Endometrium (tissue), 2 donors: ENCODE results near the gene CNST.
A peak's percentile ranks its signal among the peaks of the same experiment; 100 is the strongest.
"Not testable (repeated sequence)": the region's sequence is repeated elsewhere in the genome, so short reads cannot be mapped to it uniquely, and the experiment has no call there.

Experiments used
- FAIRE-seq: peaks from 2 replicates; lab custom pipeline; 2012; peaks lifted over from hg19 to GRCh38; lab: Jason Lieb, UNC
- donor health status: control.
- donor health status: control.

CNST gene

DNA sequence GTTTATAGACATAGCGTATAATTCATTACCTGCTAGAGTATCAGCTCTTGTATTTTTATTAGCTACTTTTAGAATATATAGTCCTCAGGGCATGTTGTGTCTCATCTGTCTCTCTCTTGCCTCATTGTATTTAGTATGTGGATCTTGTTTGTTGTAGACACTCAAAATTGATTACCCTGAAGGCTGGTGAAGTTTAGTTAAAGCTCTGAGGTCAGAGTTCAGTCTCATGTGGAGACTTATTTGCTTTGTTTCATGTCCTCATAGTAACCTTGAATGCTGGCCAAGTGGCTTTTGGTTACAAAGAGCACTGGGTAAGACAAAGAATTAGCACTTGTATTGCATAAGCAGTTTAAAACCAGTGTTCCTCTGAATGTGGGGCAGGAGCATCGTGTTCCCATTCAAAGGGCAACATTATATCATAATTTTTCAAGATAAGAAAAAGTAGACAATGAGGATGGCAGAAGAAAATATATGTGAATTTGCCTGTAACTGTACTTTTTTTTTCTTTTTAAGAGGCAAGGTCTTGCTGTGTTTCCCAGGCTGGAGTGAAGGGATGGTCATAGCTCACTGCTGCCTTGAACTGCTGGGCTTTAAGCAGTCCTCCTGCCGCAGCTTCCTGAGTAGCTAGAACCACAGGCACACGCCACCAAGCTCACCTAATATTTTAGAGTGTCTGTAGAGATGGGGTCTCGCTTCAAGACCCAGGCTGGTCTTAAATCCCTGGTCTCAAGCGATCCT is 17.4 kb downstream of the CNST start:
- FAIRE-seq: no peak

DNA sequence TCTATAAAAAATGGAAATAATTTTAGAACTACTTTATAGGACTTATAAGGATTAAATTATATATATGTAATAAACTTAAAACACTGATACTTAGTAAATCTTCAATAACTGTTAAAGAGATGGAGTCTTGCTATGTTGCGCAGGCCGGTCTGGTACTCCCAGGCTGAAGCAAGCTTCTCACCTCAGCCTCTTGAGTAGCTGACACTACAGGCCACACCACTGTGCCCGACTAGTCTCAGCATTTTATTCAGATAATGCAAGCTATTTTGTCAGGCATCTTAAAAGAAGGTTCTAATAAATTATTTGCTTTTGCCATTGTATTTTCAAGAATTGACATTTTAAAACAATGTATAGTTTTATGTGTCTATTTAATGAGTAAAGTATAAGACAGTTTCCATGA is 20.8 kb downstream of the CNST start:
- FAIRE-seq: no peak

DNA sequence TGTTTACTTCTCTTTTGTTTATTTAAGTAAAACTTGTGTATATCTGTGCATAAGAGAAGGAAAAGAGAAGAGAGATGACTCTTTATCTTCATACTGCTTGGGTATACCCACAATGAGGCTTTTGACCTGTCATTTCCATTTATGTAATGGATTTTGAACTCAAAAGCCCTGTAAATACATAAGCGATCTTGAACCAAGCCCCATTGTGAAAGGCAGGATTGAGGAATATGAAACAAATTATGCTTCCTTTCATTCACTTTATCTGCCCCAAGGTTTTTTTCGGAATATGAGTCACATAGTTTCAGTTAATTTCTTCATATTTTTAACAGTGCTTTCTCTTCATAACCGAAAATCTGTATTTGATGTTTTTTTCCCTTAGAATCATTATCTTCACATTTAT is 21.4 kb downstream of the CNST start:
- no peak for FAIRE-seq

DNA sequence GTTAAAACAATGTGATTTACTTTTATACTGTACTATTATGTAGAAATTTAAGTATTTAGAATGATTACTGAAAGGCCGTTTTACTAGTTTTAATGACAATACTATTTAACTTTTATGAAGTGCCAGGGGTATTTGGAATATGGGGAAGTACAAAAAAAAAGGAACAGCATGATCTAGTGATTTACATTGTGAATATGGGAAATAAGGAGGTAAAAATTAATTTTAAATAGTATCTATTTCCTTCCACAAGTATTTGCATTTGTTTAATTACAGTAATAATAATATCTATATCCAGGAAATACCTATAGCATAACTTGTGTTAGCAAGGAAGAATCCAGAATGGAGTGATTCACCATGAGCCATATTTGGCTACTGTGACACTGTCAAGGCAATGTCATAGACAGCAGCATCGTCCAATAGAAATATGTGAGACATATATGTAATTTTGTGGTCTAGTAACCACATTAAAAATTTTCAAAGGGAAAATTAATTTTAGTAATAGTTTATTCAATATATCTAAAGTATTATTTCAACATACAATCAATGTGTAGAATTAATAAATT is 22.0 kb downstream of the CNST start:
- FAIRE-seq: no peak

DNA sequence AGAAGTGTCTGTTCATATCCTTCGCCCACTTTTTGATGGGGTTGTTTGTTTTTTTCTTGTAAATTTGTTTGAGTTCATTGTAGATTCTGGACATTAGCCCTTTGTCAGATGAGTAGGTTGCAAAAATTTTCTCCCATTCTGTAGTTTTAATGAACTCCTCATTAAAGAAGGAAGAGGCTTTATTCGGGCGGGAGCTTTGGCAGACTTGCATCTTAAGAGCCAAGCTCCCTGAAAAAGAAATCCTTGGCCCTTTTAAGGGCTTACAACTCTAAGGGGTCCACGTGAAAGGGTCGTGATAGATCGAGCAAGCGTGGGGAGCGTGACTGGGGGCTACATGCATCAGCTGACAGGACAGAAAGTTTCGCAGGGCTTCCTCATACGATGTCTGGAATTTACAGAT is 23.7 kb downstream of the CNST start:
- not testable (repeated sequence) for FAIRE-seq

DNA sequence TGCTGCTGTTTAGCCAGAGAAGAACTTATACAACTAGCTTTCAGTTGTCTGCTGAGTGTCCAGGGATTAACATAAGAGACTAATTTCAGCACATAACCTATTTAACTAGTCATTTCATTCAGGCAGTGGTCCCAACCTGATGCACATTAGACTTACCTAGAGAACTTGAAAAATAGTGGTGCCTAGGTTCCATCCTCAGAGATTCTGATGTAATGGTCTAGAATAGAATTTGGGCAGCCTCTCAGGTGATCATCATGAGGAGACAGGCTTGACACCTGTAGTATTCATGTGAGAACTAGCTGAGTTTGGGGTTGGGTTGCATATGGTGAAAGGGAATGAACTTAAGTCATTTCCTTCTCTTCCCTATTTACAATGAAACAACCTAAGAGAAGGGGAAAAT is 24.8 kb downstream of the CNST start:
- no peak for FAIRE-seq

DNA sequence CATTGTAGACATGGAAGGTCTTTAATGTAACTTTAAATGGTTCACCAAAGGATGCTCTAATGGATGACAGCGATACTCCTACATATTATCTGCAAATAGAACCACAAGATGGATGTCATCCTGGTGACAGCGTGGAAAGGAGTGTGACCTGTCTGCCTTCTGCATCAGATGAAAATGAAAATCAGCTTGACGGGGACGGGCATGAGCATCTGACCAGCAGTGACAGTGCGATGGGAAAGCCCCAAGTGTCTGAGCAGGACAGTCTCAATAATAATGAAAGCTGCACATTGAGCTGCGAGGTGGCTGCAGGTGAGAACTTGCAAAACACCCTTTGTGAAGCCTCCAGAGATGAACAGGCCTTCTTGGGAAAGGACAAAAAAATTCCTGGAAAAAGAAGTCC is 25.2 kb downstream of the CNST start:
- no peak for FAIRE-seq

DNA sequence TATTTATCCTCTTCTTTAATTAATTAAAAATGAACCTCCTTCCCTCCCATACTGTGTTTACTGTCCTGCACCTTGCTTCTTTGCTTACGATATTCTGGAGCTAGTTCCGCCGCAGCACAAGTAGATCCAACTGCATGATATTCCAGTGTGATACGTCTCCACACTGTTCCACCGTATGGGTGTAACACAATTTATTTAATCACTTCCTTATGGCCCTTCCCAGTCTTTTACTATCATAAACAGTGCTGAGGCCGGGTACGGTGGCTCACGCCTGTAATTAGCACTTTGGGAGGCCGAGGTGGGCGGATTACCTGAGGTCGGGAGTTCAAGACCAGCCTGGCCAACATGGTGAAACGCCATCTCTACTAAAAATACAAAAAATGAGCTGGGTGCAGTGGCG is 25.7 kb downstream of the CNST start:
- no peak for FAIRE-seq

DNA sequence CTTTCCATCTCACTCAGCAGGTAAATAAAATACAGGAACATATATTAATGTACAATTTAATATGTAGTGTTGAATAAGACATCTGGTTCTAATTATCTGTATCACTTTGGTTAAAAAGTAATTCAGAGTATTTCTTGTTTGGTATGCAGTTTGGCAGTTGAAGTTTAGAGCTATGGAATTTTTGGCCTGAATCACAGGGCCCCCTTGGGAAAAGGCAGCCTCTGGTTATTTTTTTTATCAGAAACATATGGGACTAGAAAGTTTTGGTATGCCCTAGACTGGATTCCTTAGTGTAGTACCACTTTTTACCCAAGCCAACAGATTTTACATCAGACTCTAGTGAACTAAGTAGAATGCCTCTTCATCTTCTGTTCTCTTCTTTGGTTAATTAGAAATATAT is 26.4 kb downstream of the CNST start:
- peak; percentile 90 for FAIRE-seq

DNA sequence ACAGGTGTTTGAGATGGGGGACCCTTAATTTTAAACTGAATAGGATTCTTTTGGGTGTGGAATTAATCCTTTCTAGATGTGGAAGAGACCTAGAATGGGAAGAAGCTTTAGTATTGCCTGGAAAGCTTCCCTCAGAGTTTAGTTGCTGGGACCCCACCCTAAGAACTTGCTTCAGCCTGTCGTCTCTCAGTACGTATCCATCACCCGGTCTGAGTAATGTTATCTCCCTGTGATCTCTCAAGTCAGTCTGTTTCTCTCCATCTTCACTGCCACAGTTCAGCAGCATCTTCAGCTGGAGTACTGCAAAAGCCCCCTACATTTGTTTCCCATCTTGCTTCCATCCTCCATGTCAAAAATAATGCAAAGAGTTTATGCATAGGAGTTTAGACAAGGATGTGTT is 28.9 kb downstream of the CNST start:
- FAIRE-seq: no peak

DNA sequence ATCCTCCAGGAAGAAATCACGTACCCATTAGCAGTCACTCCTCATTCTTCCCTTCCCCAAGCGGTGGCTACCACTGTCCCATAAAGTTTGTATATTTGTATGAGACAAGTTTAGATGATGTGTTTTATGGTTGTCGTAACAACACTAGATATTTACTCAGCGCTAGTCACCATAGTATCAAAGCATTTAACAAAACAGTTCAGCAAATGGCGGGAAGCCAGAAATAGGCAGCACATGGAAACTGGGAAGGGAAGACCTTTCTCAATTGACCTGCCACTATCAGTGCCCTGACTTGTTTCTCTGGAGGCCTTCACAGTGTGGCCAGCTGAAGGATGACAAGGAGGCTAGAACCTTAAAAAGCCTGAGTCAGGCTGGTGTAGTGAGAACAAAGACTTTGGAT is 31.1 kb downstream of the CNST start:
- FAIRE-seq: no peak

DNA sequence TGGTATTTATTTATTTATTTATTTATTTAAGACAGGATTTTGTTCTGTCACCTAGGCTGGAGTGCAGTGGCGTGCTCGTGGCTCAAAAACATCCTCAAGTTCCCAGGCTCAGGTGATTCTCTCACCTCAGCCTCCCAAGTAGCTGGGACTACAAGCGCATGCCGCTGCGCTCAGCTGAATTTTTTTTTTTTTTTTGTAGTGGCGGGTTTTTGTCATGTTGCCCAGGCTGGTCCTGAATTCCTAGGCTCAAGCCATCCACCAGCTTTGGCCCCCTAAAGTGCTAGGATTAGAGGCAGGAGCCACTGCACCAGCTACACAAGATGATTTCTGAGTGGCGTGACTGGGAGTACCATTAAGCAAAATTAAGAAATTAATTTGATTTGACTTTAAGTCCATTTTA is 31.7 kb downstream of the CNST start:
- no peak for FAIRE-seq

DNA sequence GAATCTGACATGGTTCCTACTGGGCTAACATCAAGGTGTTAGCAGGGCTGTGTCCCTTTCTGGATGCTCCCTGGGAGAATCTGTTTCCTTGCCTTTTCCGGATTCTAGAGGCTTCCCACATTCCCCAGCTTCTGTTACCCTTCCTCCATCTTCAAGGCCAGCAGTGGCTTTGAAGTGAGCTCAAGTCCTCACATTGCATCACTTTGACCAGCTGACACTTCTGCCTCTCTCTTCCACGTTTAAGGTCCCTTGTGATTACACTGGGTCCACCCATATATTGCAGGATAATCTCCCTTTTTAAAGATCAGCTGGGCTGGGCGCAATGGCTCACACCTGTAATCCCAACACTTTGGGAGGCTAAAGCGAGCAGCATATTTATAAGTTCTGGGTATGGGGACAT is 33.1 kb downstream of the CNST start:
- FAIRE-seq: no peak

DNA sequence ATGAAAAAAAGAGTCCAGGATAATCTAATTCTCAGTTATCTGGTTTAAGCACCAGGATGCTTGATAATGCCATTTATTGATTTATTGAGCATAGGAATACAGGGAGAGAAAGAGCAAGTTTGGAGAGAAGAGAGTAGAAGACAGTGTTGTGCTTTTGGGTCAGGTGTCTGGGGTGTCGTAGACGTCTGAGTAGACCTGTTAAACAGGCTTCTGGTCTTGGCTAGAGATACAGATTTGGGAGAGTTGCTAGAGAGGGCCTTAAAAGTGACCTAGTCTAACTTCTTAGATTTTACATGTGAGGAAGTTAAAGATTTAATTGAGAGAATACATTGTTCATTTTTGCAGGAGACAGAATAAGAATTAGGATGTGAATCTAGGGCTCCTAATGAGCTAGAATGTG is 34.3 kb downstream of the CNST start:
- FAIRE-seq: no peak

DNA sequence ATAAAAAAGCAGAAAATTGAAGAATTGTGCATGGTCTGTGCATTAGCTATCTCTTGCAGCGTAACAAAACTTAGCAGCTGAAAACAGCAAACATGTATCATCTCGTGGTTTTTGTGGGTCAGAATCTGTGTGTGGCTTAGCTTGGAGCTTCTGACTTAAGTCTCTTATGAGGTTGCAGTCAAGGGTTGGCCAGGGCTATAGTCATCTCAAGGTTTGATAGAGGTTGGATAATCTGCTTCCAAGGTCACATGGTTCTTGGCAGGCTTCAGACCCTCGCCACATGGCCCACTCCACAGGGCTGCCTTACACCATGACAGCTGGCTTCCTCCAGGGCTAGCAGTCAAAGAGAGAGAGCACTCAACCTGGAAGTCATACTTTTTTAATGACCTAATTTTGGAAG is 35.9 kb downstream of the CNST start:
- FAIRE-seq: no peak

DNA sequence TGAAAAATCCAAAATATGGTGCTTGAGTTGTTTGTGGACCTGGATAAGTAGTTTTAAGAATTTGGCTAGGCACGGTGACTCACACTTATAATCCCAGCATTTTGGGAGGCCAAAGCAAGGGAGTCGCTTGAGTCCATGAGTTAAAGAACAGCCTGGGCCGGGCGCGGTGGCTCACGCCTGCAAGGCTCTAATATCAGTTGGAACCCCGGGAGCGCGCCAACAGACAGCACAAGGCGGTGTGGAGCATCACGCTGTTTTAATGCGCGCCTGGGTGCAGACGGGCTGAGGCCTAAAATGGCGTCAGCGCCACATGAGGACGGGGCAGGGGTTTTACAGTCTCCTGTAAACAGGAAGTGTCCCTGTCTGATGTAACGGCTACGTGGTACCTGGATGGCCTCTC is 39.0 kb downstream of the CNST start:
- not testable (repeated sequence) for FAIRE-seq

DNA sequence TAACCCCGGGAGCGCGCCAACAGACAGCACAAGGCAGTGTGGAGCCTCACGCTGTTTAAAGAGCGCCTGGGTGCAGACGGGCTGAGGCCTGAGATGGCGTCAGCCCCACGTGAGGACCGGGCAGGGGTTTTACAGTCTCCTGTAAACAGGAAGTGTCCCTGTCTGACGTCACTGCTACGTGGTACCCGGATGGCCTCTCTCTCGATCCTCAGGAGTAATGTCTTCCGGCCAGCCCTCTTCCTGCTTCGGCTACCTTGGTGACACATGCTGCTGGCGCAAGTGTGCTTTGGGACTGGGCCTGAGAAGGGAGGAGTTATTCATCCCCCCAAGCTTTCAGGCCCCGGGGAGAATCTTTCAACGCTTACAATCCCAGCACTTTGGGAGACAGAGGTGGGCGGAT is 41.2 kb downstream of the CNST start:
- FAIRE-seq: no peak

DNA sequence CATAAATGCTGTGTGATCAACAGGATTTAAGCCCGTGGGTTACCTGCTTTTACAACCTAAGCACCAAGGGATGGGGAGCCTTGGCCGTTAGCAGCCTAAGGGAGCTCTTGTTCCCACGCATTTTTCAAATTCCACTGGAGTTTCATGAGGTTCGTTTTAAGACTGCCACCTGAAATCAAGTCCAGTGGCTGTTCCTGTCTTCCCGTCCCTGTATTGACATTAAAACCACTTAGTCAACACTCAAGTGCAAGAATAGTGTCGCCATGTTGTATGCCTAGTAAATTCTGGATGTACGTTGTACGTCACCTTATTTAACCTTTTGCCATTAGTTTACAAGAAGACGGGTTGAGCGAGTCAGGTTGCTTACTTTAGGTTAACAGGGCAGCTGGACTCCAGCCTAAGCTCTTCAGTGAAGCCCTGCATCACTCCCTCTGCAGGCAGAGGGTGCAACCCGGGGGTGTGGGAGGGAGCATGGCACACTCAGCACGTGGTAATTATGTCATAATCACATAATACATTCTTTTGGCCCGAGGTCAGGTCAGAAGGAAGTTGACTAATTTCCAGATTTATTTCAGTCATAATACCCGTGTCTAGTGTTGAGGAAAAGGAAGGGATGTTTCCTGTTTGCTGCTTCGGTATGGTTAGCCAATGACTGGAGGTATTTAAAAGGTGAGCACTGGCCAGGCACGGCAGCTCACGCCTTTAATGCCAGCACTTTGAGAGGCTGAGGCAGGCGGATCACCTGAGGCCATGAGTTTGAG is 42.5 kb downstream of the CNST start:
- FAIRE-seq: no peak

DNA sequence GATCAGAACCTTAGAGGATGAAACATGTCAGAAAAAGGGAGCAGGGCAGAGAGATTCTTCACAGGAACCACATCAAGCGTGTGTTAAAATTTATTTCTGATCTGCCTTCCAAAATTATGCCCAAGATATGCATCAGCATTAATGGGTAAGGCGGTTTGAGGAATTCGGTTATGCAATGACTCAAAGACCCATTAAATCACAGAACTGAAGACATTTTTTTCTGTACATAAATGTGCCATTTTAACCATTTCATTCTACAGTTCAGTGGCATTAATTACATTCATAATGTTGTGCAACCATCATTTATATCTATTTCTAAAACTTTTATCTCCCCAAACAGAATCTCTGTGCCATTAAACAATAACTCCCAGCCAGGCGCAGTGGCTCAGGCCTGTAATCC is 43.4 kb downstream of the CNST start:
- FAIRE-seq: no peak

DNA sequence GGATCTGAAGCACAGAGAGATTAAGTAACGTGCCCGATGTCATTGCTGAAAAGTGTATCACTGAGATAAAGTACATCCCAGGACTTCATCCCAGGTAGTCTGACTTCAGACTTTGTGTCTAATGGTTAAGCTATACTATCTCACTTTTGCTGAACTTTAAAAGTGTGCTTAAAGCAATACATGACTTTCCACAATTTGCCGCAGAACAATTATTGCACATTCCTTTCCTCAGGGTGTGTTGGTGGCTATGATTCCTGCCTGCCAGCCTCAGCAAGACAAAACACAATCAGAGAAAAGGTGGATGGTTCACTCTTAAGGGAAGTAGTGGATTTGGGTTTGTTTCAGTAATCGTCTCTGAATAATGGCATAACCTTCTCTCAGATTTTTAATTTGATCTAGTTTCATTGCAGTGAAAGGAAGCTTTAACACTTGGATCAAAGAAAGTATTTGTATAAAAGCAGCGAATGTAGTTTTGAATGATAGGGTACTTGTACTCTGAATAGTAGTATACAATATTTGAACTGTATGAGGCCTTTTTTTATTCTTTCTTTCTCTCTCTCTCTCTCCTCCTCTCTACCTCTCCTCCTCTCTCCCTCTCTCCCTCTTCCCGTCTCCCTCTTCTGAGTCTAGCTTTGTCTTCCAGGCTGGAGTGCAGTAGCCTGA is 47.0 kb downstream of the CNST start:
- no peak for FAIRE-seq

DNA sequence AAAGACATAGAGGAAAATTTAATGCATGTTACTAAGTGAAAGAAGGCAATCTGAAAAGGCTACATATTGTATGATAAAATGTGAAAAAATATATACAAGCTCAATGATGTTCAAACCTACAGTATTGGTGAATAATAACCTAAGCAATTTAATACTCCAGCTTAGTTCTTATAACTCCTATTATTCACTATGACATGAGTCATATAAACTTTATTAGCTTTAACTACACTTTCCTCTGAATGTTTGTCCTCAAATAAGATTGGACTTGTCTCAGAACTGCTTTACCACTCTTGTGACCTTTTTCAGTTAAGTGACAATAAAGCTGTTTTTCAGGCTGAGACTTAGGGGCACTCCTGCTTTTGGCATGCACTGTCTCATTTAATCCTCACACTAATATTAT is 50.9 kb downstream of the CNST start:
- FAIRE-seq: no peak

DNA sequence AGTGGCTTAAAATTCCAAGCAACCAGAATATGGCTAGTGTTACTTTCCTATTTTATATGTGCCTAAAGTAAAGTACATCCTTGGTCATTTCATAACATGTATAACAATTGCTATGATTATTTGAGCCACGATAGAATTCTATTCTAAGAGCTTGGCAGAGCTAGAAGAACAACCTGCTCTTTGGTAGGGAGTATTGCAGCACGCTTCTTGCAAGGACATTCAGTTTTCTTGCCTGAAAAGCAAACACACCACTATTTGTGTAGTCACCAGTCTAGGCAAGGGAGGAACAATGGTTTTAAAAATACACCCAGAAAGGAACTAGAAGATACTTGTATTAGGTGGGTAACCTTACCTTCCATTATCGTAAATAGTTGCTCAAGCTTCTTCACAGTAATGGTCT is 51.5 kb downstream of the CNST start:
- no peak for FAIRE-seq

DNA sequence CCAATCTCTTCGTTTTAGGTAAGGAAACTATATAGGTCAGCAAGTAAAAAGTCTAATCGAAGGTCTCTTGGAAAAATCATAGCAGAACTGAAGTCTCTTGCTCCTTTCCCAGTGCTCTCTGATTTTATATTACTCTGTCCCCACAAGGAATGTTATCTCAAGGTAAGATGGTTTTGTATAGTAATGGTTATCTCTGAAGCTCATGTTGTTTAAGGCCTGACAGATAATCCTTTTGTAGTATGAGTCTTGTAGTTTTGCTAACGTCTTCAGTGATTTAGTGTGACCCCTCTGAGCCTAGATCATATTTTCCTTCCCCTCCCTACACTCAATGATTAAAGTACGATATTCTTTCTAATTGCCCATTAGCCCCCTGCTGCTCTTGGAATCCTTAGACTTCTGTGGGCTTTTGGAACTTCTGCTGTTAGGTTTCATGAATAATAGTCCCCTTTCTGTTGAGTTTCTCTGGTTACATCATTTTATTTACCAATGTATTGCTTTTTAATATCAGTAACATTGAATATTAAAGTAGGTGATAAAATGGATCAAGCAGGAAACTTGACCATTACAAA is 52.1 kb downstream of the CNST start:
- FAIRE-seq: no peak
